Stimulated activated CD4-positive, alpha-beta T cell treated with anti-CD3 and anti-CD28 coated beads, TNF-alpha, amount 100 ng/mL, for 4 hours (primary cell): ENCODE measurements around the gene AHRR.
A peak's percentile ranks its signal among the peaks of the same experiment; 100 is the strongest.

Experiments used
- DNase-seq, 3 experiments: peaks; one replicate each; pipeline ENCODE4 v3.0.0-alpha.2; 2020; ENCODE audit warnings: low read depth in 3 of 3

Gene AHRR

GRCh38 chr5:458547-459353, 137.2 kb downstream of the AHRR start:
- peak; percentile 29 to 53 (median 45) for DNase-seq

- no peak for DNase-seq
Observed at GRCh38 chr5:459562-460272, 138.2 kb downstream of the AHRR start.

GRCh38 chr5:460273-460625, 138.7 kb downstream of the AHRR start:
- DNase-seq, result no peak

- no peak for DNase-seq
Observed at GRCh38 chr5:462051-462481, 140.6 kb downstream of the AHRR start.

GRCh38 chr5:463301-463700, 141.8 kb downstream of the AHRR start:
- DNase-seq, result no peak

- peak; percentile 58 to 90 (median 88) for DNase-seq
Observed at GRCh38 chr5:463952-464351, 142.4 kb downstream of the AHRR start.

GRCh38 chr5:464446-464842, 142.9 kb downstream of the AHRR start:
- no peak for DNase-seq

GRCh38 chr5:464843-465590, 143.5 kb downstream of the AHRR start:
- DNase-seq, result no peak

GRCh38 chr5:465591-466403, 144.3 kb downstream of the AHRR start:
- no peak for DNase-seq

- DNase-seq, result no peak
Observed at GRCh38 chr5:466661-467310, 145.3 kb downstream of the AHRR start.

- no peak for DNase-seq
Observed at GRCh38 chr5:468401-468800, 146.9 kb downstream of the AHRR start.

- DNase-seq, result no peak
Observed at GRCh38 chr5:469752-470483, 148.4 kb downstream of the AHRR start.

- DNase-seq, result no peak
Observed at GRCh38 chr5:470961-471749, 149.6 kb downstream of the AHRR start.

GRCh38 chr5:471750-472058, 150.2 kb downstream of the AHRR start:
- DNase-seq, result no peak

- no peak for DNase-seq
Observed at GRCh38 chr5:472076-472655, 150.7 kb downstream of the AHRR start.

GRCh38 chr5:472656-473550, 151.4 kb downstream of the AHRR start:
- peak; percentile 84 to 93 (median 85) for DNase-seq

- peak in 1 of 3 experiments; percentile 29 for DNase-seq
Observed at GRCh38 chr5:473551-474192, 152.2 kb downstream of the AHRR start.
